GM19467 (cell line): ENCODE data around the gene CUL1.

Experiments
- ATAC-seq: cut with Tn5 transposase; IDR thresholded peaks from one replicate; pipeline ENCODE4 v1.9.1; 2021; ENCODE audit warnings: mild to moderate bottlenecking, moderate library complexity; ENCODE audit not compliant: unreplicated experiment

Gene CUL1

GRCh38 chr7:148698397-148699023 is at the start of gene CUL1:
TSS of gene CUL1 (plus strand) at chr7:148698903. CDS start at chr7:148730123, 31,220 bp downstream.
- ATAC-seq: peak; percentile 56

- no peak for ATAC-seq
Measured at GRCh38 chr7:148650232-148650858, 48.4 kb upstream of the CUL1 start.

GRCh38 chr7:148652773-148653172 is 45.9 kb upstream of the CUL1 start:
- no peak for ATAC-seq

GRCh38 chr7:148657929-148658328 is 40.8 kb upstream of the CUL1 start:
- ATAC-seq: no peak

- ATAC-seq: no peak
Measured at GRCh38 chr7:148661471-148661870, 37.2 kb upstream of the CUL1 start.

GRCh38 chr7:148662646-148663045 is 36.1 kb upstream of the CUL1 start:
- ATAC-seq: no peak

GRCh38 chr7:148664324-148664723 is 34.4 kb upstream of the CUL1 start:
- no peak for ATAC-seq

- no peak for ATAC-seq
Measured at GRCh38 chr7:148665221-148665620, 33.5 kb upstream of the CUL1 start.

- no peak for ATAC-seq
Measured at GRCh38 chr7:148669927-148670326, 28.8 kb upstream of the CUL1 start.

- ATAC-seq: no peak
Measured at GRCh38 chr7:148670374-148670773, 28.3 kb upstream of the CUL1 start.

- ATAC-seq: no peak
Measured at GRCh38 chr7:148670807-148671206, 27.9 kb upstream of the CUL1 start.

GRCh38 chr7:148672041-148672440 is 26.7 kb upstream of the CUL1 start:
- ATAC-seq: no peak

GRCh38 chr7:148674689-148675088 is 24.0 kb upstream of the CUL1 start:
- ATAC-seq: no peak

- ATAC-seq: no peak
Measured at GRCh38 chr7:148676291-148676690, 22.4 kb upstream of the CUL1 start.

GRCh38 chr7:148681821-148682220 is 16.9 kb upstream of the CUL1 start:
- ATAC-seq: no peak

- no peak for ATAC-seq
Measured at GRCh38 chr7:148684289-148684830, 14.3 kb upstream of the CUL1 start.

GRCh38 chr7:148686312-148686937 is 12.3 kb upstream of the CUL1 start:
- ATAC-seq: no peak

- no peak for ATAC-seq
Measured at GRCh38 chr7:148687555-148687954, 11.1 kb upstream of the CUL1 start.

GRCh38 chr7:148688526-148688925 is 10.2 kb upstream of the CUL1 start:
- ATAC-seq: no peak

GRCh38 chr7:148693651-148694050 is 5.1 kb upstream of the CUL1 start:
- no peak for ATAC-seq

GRCh38 chr7:148694631-148695030 is 4.1 kb upstream of the CUL1 start:
- ATAC-seq: no peak

GRCh38 chr7:148695953-148696352 is 2.8 kb upstream of the CUL1 start:
- ATAC-seq: no peak
